Left ventricle myocardium inferior (tissue), 1 donor: ENCODE measurements around the gene RAPGEF3. TPM values are rescaled to one million over a fixed set of nuclear protein-coding genes. Genes with fewer than 3 reads are reported as not detected.

Source experiments
- DNase-seq: peaks from one replicate; pipeline ENCODE4 v3.0.0-alpha.2; 2020
- H3K27ac ChIP-seq: fragments of 200-600 bp; replicated peaks from 2 replicates; pipeline ENCODE4 v1.8.0; 2021
- H3K27me3 ChIP-seq: fragments of 200-600 bp; 2 replicates; pipeline ENCODE4 v1.8.0; 2021; ENCODE audit warnings: low read depth
- H3K36me3 ChIP-seq: fragments of 200-600 bp; 2 replicates; pipeline ENCODE4 v1.8.0; 2021
- H3K4me1 ChIP-seq: fragments of 200-600 bp; 2 replicates; pipeline ENCODE4 v1.8.0; 2021
- H3K4me3 ChIP-seq: fragments of 200-600 bp; 2 replicates; pipeline ENCODE4 v1.8.0; 2021; ENCODE audit warnings: mild to moderate bottlenecking, moderate library complexity
- H3K9me3 ChIP-seq: fragments of 200-600 bp; replicated peaks from 2 replicates; pipeline ENCODE4 v1.8.0; 2021
- CTCF ChIP-seq: fragments of 200-600 bp; IDR thresholded peaks from 2 replicates; pipeline ENCODE4 v1.8.0; 2021; ENCODE audit warnings: antibody characterized with exemption, mild to moderate bottlenecking, borderline replicate concordance
- intact Hi-C: fragments of 100-400 bp; cut with micrococcal nuclease; formaldehyde crosslinking; loops from one replicate; pipeline ENCODE4 v1.11.0; 2022
- total RNA-seq: library from RNA; stranded (reverse); fragmentation: NEBNext Ultra II Directional; extraction: Animal tissue kit (Norgen Biotek cat#: 25700); gene quantifications from one replicate; pipeline ENCODE4 v1.2.1, GENCODE V29; 2021
- donor health status: DM: no; HTN: yes; CAD: no; lungs with severe emphysema.

The RAPGEF3 gene
- total RNA-seq, 1 donor from 2014 or later = 34.8 TPM

GRCh38 chr12:47745485-47746041, 13.1 kb downstream of the RAPGEF3 start:
- no peaks in the 10 kb centered on the region for H3K27me3 ChIP-seq
- H3K4me1 ChIP-seq = peaks cover 43% of the 10 kb centered on the region
- H3K27ac ChIP-seq = peak overlapping the region; percentile 2
- H3K4me3 ChIP-seq = no peak overlapping the region
- peaks cover 35% of the 10 kb centered on the region for H3K36me3 ChIP-seq
- DNase-seq = peak; percentile 34
- TF ChIP-seq CTCF = no peak
- intact Hi-C loops = no loop called here
- no peaks in the 10 kb centered on the region for H3K9me3 ChIP-seq

GRCh38 chr12:47744778-47745436, 13.8 kb downstream of the RAPGEF3 start:
- intact Hi-C loops = no loop called here
- peaks cover 28% of the 10 kb centered on the region for H3K36me3 ChIP-seq
- H3K9me3 ChIP-seq = no peaks in the 10 kb centered on the region
- H3K27me3 ChIP-seq = no peaks in the 10 kb centered on the region
- H3K4me1 ChIP-seq = peaks cover 44% of the 10 kb centered on the region
- TF ChIP-seq CTCF = no peak
- DNase-seq = no peak
- H3K27ac ChIP-seq = peak overlapping the region; percentile 2
- H3K4me3 ChIP-seq = no peak overlapping the region

GRCh38 chr12:47744005-47744651, 14.6 kb downstream of the RAPGEF3 start:
- peaks cover 51% of the 10 kb centered on the region for H3K4me1 ChIP-seq
- H3K4me3 ChIP-seq = no peak overlapping the region
- H3K27ac ChIP-seq = no peak overlapping the region
- peak; percentile 49 for TF ChIP-seq CTCF
- peaks cover 28% of the 10 kb centered on the region for H3K36me3 ChIP-seq
- intact Hi-C loops = no loop called here
- H3K27me3 ChIP-seq = no peaks in the 10 kb centered on the region
- H3K9me3 ChIP-seq = no peaks in the 10 kb centered on the region
- DNase-seq = no peak

- H3K27me3 ChIP-seq = no peaks in the 10 kb centered on the region
- peaks cover 23% of the 10 kb centered on the region for H3K36me3 ChIP-seq
- H3K4me1 ChIP-seq = peaks cover 59% of the 10 kb centered on the region
- no peak for TF ChIP-seq CTCF
- intact Hi-C loops = no loop called here
- H3K4me3 ChIP-seq = no peak overlapping the region
- no peak for DNase-seq
- no peak overlapping the region for H3K27ac ChIP-seq
- H3K9me3 ChIP-seq = no peaks in the 10 kb centered on the region
Observed at GRCh38 chr12:47743311-47743860, 15.3 kb downstream of the RAPGEF3 start.

GRCh38 chr12:47742253-47742825, 16.3 kb downstream of the RAPGEF3 start:
- Histone ChIP-seq H3K27ac (no peak overlapping the region), H3K4me1 (peaks cover 69% of the 10 kb centered on the region), H3K4me3 (no peak overlapping the region), H3K36me3 (peaks cover 13% of the 10 kb centered on the region), H3K9me3 (no peaks in the 10 kb centered on the region), H3K27me3 (no peaks in the 10 kb centered on the region)
- intact Hi-C loops = no loop called here
- DNase-seq = peak; percentile 51
- TF ChIP-seq CTCF = peak; percentile 89
